T-helper 1 cell (primary cell): ENCODE data around the gene FHDC1.

ENCODE experiments used
- DNase-seq, 5 donors: peaks; one replicate each; pipeline ENCODE4 v3.0.0-alpha.2; 2012 to 2020

FHDC1 gene

GRCh38 chr4:152988721-152989553 is 52.8 kb downstream of the FHDC1 start:
- no peak for DNase-seq

GRCh38 chr4:152989554-152989970 is 53.4 kb downstream of the FHDC1 start:
- DNase-seq: no peak

- DNase-seq: no peak
Observed at GRCh38 chr4:152990471-152991131, 54.5 kb downstream of the FHDC1 start.

GRCh38 chr4:152991398-152991797 is 55.3 kb downstream of the FHDC1 start:
- DNase-seq: no peak

GRCh38 chr4:152992027-152992426 is 55.9 kb downstream of the FHDC1 start:
- DNase-seq: no peak

- DNase-seq: no peak
Observed at GRCh38 chr4:152992466-152992865, 56.3 kb downstream of the FHDC1 start.

GRCh38 chr4:152994038-152994437 is 57.9 kb downstream of the FHDC1 start:
- DNase-seq: no peak

GRCh38 chr4:152996111-152996571 is 60.0 kb downstream of the FHDC1 start:
- DNase-seq: no peak

GRCh38 chr4:152996672-152997071 is 60.5 kb downstream of the FHDC1 start:
- DNase-seq: no peak

GRCh38 chr4:152997288-152997687 is 61.2 kb downstream of the FHDC1 start:
- no peak for DNase-seq

- DNase-seq: no peak
Observed at GRCh38 chr4:152997771-152998487, 61.8 kb downstream of the FHDC1 start.

GRCh38 chr4:152998861-152999260 is 62.7 kb downstream of the FHDC1 start:
- no peak for DNase-seq

GRCh38 chr4:152999346-153000075 is 63.4 kb downstream of the FHDC1 start:
- no peak for DNase-seq

- DNase-seq: no peak
Observed at GRCh38 chr4:153000076-153000420, 63.9 kb downstream of the FHDC1 start.

- no peak for DNase-seq
Observed at GRCh38 chr4:153001626-153002025, 65.5 kb downstream of the FHDC1 start.

GRCh38 chr4:153002110-153002509 is 66.0 kb downstream of the FHDC1 start:
- DNase-seq: no peak

- no peak for DNase-seq
Observed at GRCh38 chr4:153004081-153004850, 68.1 kb downstream of the FHDC1 start.

GRCh38 chr4:153005899-153006381 is 69.8 kb downstream of the FHDC1 start:
- DNase-seq: no peak

GRCh38 chr4:153008578-153009199 is 72.6 kb downstream of the FHDC1 start:
- DNase-seq: no peak

- DNase-seq: no peak
Observed at GRCh38 chr4:153010146-153010545, 74.0 kb downstream of the FHDC1 start.

GRCh38 chr4:153013202-153013977 is 77.3 kb downstream of the FHDC1 start:
- DNase-seq: no peak
